Esophagus squamous epithelium (tissue), 5 donors: ENCODE results near the gene ASXL3. TPM values are rescaled to one million over a fixed set of nuclear protein-coding genes. Genes with fewer than 3 reads are reported as not detected.

Experiments used
- DNase-seq: peaks from one replicate; lab custom pipeline; 2025; lab: John Stamatoyannopoulos, UW
- H3K27ac ChIP-seq, 4 donors: fragments of 200-600 bp; sonication (generic); one replicate each; pipeline ENCODE4 v1.5.1; 2016 to 2019; ENCODE audit warnings: mild to moderate bottlenecking in 1 of 4
- H3K27me3 ChIP-seq, 4 donors: fragments of 200-600 bp; sonication (generic); 1 replicate in 3 of 4; 2 replicates in 1 of 4; pipeline versions ENCODE4 v1.5.1 to v1.6.0; 2017 to 2021; ENCODE audit warnings: antibody characterized with exemption in 1 of 4
- H3K36me3 ChIP-seq, 3 donors: fragments of 200-600 bp; sonication (generic); one replicate each; pipeline ENCODE4 v1.5.1; 2016 to 2019
- H3K4me1 ChIP-seq, 3 donors: fragments of 200-600 bp; sonication (generic); one replicate each; pipeline ENCODE4 v1.5.1; 2017 to 2019
- H3K4me3 ChIP-seq, 4 donors: fragments of 200-600 bp; sonication (generic); 1 replicate in 3 of 4; 2 replicates in 1 of 4; pipeline ENCODE4 v1.5.1; 2016 to 2019; ENCODE audit warnings: mild to moderate bottlenecking in 2 of 4, moderate library complexity in 1 of 4
- H3K9me3 ChIP-seq, 3 donors: fragments of 200-600 bp; sonication (generic); one replicate each; pipeline ENCODE4 v1.5.1; 2016 to 2019
- POLR2A ChIP-seq, 4 donors: fragments of 450-650 bp; IDR thresholded peaks; one replicate each; pipeline ENCODE4 v1.6.1; 2017; ENCODE audit warnings: antibody characterized with exemption in 4 of 4, mild to moderate bottlenecking in 4 of 4, moderate library complexity in 3 of 4
- WGBS, 2 donors: methylation state at CpG; one replicate each; pipeline ENCODE4 v1.1.5; 2018; 5-methylcytosine and 5-hydroxymethylcytosine counted together
- intact Hi-C: fragments of 100-400 bp; cut with DNase I; formaldehyde crosslinking; loops from one replicate; pipeline ENCODE4 v1.15.0; 2022
- total RNA-seq, 4 donors: library from RNA; depleted of rRNA; stranded (reverse); fragments of >200 nt; gene quantifications; one replicate each; pipeline ENCODE4 v1.1.0, GENCODE V29; 2016
- TF ChIP-seq, protein P1 (sequence below), 6 experiments: fragments of 450-650 bp in 4 of 6; fragments of 200-600 bp in 2 of 6; sonication (generic) in 2 of 6; IDR thresholded peaks; one replicate each; pipeline ENCODE4 v1.5.1; 2016 to 2019; ENCODE audit warnings: antibody characterized with exemption in 6 of 6, mild to moderate bottlenecking in 4 of 6, moderate library complexity in 4 of 6
- donor health status: DM: yes; HTN: yes; CAD: no.

The ASXL3 gene
- total RNA-seq: under 1 TPM in 3 of 4 donors, not detected in 1; 0.18 to 0.57 (median 0.18) TPM

DNA sequence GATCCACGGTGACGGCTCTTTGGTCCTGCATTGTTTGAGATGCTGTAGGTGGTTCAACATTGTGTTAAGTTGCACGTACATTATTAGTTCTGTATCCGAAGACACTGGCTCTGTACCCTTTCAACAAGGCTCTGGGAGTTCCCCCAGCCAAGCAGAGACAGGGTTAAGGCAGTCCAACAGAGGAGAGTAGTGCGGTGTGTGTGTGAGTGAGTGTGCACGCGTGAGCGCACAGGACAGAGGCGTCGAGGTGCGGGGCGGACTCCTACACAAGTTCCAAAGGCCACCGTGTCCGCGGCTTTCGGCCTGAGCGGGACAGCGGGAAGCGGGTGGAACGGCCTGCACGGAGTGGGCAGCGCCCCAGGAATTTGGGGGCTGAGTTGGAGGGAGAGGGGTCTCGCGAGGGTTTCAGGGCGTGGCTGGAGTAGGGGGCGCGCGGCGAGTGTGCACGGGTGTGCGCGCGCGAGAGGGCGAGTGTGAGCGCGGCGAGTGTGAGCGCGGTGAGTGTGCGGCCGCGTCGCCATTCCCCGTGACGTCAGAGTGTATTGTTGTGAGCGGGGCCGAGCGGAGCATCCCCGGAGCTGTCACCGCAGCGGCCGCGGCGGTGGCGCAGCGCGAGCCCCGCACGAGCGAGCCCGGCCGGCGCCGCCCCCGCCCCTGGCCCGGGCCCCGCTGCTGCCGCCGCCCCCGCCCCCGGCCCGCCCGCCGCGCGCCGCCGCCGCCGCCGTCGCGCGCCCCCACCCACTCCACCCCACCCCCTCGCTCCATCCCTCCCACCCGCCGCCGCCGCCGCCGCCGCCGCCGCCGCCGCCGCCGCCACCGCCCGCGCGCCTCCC, at the start of gene ASXL3:
ASXL3 (plus strand) TSS at position 535 of the 833 bp plus-strand sequence. CDS start 413 bp downstream, outside the sequence.
- intact Hi-C loops: no loop called here
- Histone ChIP-seq H3K4me1 (peaks cover 2 to 20% (median 5%) of the 10 kb centered on the region in 3 donors), H3K9me3 (no peaks in the 10 kb centered on the region), H3K4me3 (peak within 1 kb of the TSS; percentile 28 to 80 (median 62)), H3K27ac (peak within 1 kb of the TSS; percentile 50 to 94 (median 83)), H3K27me3 (peaks cover 0 to 53% (median 0%) of the 10 kb centered on the region in 4 donors), H3K36me3 (no peaks in the 10 kb centered on the region)
- WGBS, 2 donors: 0 to 4% methylated on average over 10 to 11 of the region's 103 CpGs
- no peak for DNase-seq
- no peak for TF ChIP-seq POLR2A (IDR thresholded peaks at IDR 0.05)
- TF ChIP-seq, protein P1, sequence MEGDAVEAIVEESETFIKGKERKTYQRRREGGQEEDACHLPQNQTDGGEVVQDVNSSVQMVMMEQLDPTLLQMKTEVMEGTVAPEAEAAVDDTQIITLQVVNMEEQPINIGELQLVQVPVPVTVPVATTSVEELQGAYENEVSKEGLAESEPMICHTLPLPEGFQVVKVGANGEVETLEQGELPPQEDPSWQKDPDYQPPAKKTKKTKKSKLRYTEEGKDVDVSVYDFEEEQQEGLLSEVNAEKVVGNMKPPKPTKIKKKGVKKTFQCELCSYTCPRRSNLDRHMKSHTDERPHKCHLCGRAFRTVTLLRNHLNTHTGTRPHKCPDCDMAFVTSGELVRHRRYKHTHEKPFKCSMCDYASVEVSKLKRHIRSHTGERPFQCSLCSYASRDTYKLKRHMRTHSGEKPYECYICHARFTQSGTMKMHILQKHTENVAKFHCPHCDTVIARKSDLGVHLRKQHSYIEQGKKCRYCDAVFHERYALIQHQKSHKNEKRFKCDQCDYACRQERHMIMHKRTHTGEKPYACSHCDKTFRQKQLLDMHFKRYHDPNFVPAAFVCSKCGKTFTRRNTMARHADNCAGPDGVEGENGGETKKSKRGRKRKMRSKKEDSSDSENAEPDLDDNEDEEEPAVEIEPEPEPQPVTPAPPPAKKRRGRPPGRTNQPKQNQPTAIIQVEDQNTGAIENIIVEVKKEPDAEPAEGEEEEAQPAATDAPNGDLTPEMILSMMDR (IDR thresholded peaks at IDR 0.05): no peak

DNA sequence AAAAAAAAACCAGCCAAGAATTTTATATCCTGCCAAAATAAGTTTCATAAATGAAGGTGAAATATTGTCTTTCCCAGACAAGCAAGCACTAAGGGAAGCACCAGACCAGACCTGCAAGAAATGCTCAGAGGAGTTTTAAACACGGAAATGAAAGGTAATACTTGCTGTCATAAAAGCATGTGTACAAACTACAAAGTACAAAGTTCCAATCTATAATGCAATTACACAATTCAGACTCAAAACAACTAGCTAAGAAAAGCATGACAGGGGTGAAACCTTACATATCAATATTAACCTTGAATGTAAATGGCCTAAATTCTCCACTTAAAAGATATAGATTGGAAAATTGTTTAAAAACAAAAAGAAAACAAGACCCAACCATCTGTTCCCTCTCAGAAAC, 45.0 kb upstream of the ASXL3 start:
- intact Hi-C loops: no loop called here
- Histone ChIP-seq H3K4me3 (no peak overlapping the region), H3K27ac (no peak overlapping the region), H3K4me1 (no peaks in the 10 kb centered on the region), H3K36me3 (no peaks in the 10 kb centered on the region), H3K9me3 (no peaks in the 10 kb centered on the region), H3K27me3 (no peaks in the 10 kb centered on the region)
- TF ChIP-seq POLR2A (IDR thresholded peaks at IDR 0.05): no peak
- TF ChIP-seq, protein P1 (IDR thresholded peaks at IDR 0.05): no peak
- WGBS, 2 donors: 44 to 68% methylated on average over 1 of the region's 1 CpG
- no peak for DNase-seq

DNA sequence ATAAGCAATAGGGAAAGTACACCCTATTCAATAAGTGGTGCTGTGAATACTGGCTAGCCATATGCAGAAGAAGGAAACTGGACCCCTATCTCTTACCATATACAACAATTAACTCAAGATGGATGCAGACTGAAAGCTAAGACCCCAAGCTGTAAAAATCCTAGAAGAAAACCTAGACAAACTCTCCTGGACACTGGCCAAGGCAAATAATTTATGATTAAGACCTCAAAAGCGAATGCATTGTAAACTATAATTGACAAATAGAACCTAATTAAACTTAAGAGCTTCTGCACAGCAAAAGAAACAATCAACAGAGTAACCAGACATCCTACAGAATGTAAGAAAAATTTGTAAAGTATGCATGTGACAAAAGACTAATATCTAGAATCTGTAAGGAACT, 41.1 kb upstream of the ASXL3 start:
- 47 to 50% methylated on average over 1 of the region's 1 CpG for WGBS, 2 donors
- TF ChIP-seq, protein P1 (IDR thresholded peaks at IDR 0.05): no peak
- TF ChIP-seq POLR2A (IDR thresholded peaks at IDR 0.05): no peak
- Histone ChIP-seq H3K4me1 (no peaks in the 10 kb centered on the region), H3K36me3 (no peaks in the 10 kb centered on the region), H3K27me3 (no peaks in the 10 kb centered on the region), H3K27ac (no peak overlapping the region), H3K4me3 (no peak overlapping the region), H3K9me3 (no peaks in the 10 kb centered on the region)
- DNase-seq: no peak
- intact Hi-C loops: no loop called here

DNA sequence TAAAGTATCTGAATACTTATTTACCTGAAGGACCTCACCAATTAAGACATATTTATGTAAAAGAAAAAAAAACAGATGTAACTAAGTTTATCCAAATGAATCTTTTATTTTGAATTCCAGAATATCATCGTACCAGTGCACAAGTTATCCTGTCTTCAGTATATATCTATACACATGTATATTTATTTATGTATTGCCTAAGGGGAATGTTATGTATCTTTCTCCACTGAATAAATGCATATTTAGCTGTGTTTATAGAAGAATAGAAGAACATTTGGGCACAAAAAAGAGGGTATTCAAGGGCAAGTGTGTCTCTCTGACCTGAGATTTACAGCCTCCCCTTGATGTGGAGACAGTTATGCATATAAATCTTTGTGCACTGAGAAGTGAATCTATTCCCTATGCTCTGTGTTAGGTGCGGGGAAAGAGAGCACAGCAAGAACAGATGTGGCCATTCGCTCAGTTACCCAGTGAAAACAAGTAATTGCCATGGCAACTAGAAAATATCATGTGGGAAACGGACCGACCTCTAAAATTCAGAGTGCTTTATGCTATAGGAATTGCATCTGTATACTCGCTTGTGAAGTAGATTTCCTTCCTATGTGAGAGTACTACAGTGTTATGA, 39.5 kb upstream of the ASXL3 start:
- Histone ChIP-seq H3K4me3 (no peak overlapping the region), H3K27ac (no peak overlapping the region), H3K36me3 (no peaks in the 10 kb centered on the region), H3K4me1 (no peaks in the 10 kb centered on the region), H3K9me3 (no peaks in the 10 kb centered on the region), H3K27me3 (no peaks in the 10 kb centered on the region)
- intact Hi-C loops: no loop called here
- DNase-seq: no peak
- WGBS, 2 donors: 82 to 83% methylated on average over 5 to 6 of the region's 6 CpGs
- TF ChIP-seq POLR2A (IDR thresholded peaks at IDR 0.05): no peak
- TF ChIP-seq, protein P1 (IDR thresholded peaks at IDR 0.05): no peak

DNA sequence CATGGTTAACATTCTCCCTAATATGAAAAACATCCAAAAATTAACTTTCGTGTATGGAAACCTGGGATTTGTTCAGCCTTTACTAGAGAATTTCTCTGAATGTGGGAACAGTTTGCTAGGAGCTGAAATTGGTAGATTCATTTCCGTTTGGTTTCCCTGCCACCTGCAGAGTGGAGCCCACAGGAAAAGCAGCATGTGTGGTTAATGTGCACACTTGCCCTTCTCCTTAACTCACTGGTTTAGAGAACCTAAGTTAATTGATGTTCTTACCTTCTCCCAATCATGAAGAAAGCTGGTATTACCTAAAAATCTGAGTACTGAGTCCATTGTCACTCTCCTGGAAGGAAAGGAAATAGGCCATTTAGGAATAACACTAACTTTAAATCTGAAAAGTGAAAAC, 37.6 kb upstream of the ASXL3 start:
- Histone ChIP-seq H3K4me1 (no peaks in the 10 kb centered on the region), H3K27ac (no peak overlapping the region), H3K27me3 (no peaks in the 10 kb centered on the region), H3K36me3 (no peaks in the 10 kb centered on the region), H3K4me3 (no peak overlapping the region), H3K9me3 (no peaks in the 10 kb centered on the region)
- TF ChIP-seq POLR2A (IDR thresholded peaks at IDR 0.05): no peak
- TF ChIP-seq, protein P1 (IDR thresholded peaks at IDR 0.05): no peak
- intact Hi-C loops: no loop called here
- DNase-seq: no peak
- 57 to 60% methylated on average over 2 of the region's 2 CpGs for WGBS, 2 donors
